HL-60 (cell line): ENCODE results near the gene PELO.

Source experiments
- DNase-seq, 2 experiments: peaks; one replicate each; pipeline ENCODE4 v3.0.0-alpha.2; 2010 to 2020; ENCODE audit warnings: low read depth in 1 of 2, low spot score in 1 of 2
- H3K27ac ChIP-seq: fragments of 250-450 bp; sonication (Bioruptor Pico); replicated peaks from 2 replicates; pipeline ENCODE4 v1.5.1; 2020; ENCODE audit warnings: mild to moderate bottlenecking, moderate library complexity
- H3K27me3 ChIP-seq: fragments of 250-450 bp; sonication (Bioruptor Pico); 2 replicates; pipeline ENCODE4 v1.5.1; 2021; ENCODE audit warnings: mild to moderate bottlenecking, moderate library complexity; ENCODE audit not compliant: insufficient read depth, poor library complexity, severe bottlenecking
- H3K4me3 ChIP-seq: replicated peaks from 2 replicates; pipeline ENCODE4 v1.5.1; 2011; ENCODE audit warnings: mild to moderate bottlenecking, control low read depth, low read length; ENCODE audit not compliant: insufficient read depth
- CTCF ChIP-seq: IDR thresholded peaks from one replicate; pipeline ENCODE4 v1.5.1; 2011; ENCODE audit warnings: low read length, control low read depth, inconsistent platforms; ENCODE audit not compliant: insufficient read depth
- GABPA ChIP-seq: IDR thresholded peaks from 2 replicates; pipeline ENCODE4 v1.6.1; 2012; ENCODE audit warnings: low read depth
- POLR2AphosphoS5 ChIP-seq: IDR thresholded peaks from 2 replicates; pipeline ENCODE4 v1.6.1; 2012; ENCODE audit warnings: low read depth
- REST ChIP-seq: IDR thresholded peaks from 2 replicates; pipeline ENCODE4 v1.6.1; 2012; ENCODE audit warnings: low read depth; ENCODE audit not compliant: insufficient replicate concordance
- SPI1 ChIP-seq: IDR thresholded peaks from 2 replicates; pipeline ENCODE4 v1.6.1; 2012; ENCODE audit warnings: low read depth, mild to moderate bottlenecking, borderline replicate concordance

Gene PELO

DNA sequence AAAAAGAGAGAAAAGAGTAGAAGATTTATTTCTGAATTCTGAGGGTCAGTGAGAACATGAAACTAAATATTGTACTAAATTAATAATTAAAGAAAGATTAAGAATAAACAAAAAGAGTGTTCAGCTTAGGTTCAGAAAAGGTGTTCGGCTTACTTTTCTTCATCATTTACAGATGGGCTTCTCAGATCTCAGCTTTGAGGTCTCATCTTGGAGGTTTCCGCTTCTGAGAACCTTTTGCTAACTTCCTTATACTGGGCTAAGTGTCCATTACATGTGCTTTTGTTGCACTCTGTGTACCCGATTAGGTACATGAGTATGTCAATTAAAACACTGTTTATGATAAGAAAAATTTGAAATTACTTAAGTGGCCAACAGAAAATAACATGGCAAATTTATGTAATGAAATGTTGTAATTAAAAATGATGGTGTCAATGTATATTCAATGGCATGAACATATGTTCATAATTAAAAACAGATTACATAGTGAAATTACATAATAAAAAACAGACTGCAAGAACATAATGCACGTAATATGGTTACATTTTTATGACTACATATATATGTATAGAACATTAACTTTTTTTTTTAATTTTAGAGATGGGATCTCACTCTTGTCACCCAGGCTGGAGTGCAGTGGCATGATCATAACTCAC lies 17.3 kb upstream of the PELO start:
- H3K27ac ChIP-seq, result no peak overlapping the region
- DNase-seq, result no peak
- H3K27me3 ChIP-seq, result peaks cover 16% of the 10 kb centered on the region
- no peak for TF ChIP-seq CTCF
- no peak for TF ChIP-seq GABPA
- no peak for TF ChIP-seq SPI1
- no peak for TF ChIP-seq POLR2AphosphoS5
- no peak for TF ChIP-seq REST
- no peak overlapping the region for H3K4me3 ChIP-seq

- Histone ChIP-seq H3K4me3 (no peak overlapping the region), H3K27ac (no peak overlapping the region), H3K27me3 (peaks cover 16% of the 10 kb centered on the region)
- DNase-seq, result no peak
- TF ChIP-seq POLR2AphosphoS5 (no peak), CTCF (no peak), SPI1 (no peak), REST (no peak), GABPA (no peak)
Measured at GRCh38 chr5:52771343-52772039, 16.2 kb upstream of the PELO start.

GRCh38 chr5:52772668-52773067 lies 15.0 kb upstream of the PELO start:
- Histone ChIP-seq H3K27me3 (peaks cover 16% of the 10 kb centered on the region), H3K4me3 (no peak overlapping the region), H3K27ac (no peak overlapping the region)
- TF ChIP-seq SPI1 (no peak), REST (no peak), GABPA (no peak), POLR2AphosphoS5 (no peak), CTCF (no peak)
- DNase-seq, result no peak
